Esophagus (tissue), 2 donors: ENCODE data around the gene INSM1. TPM values are rescaled to one million over a fixed set of nuclear protein-coding genes. Genes with fewer than 3 reads are reported as not detected.
A peak's percentile ranks its signal among the peaks of the same experiment; 100 is the strongest.

Experiments used
- H3K27ac ChIP-seq, 2 donors: one replicate each; pipeline ENCODE4 v1.5.1; 2013; ENCODE audit warnings: low read depth in 2 of 2, mild to moderate bottlenecking in 2 of 2, inconsistent platforms in 1 of 2, low read length in 1 of 2, moderate library complexity in 1 of 2
- H3K27me3 ChIP-seq, 2 donors: one replicate each; pipeline ENCODE4 v1.6.1; 2013; ENCODE audit warnings: low read length in 2 of 2, control low read depth in 1 of 2, mild to moderate bottlenecking in 1 of 2; ENCODE audit not compliant: insufficient read depth in 2 of 2, control insufficient read depth in 1 of 2
- H3K36me3 ChIP-seq, 2 donors: one replicate each; pipeline ENCODE4 v1.6.1; 2013; ENCODE audit warnings: low read length in 1 of 2; ENCODE audit not compliant: control insufficient read depth in 2 of 2, insufficient read depth in 2 of 2
- H3K4me1 ChIP-seq, 2 donors: one replicate each; pipeline ENCODE4 v1.6.1; 2013; ENCODE audit warnings: low read length in 1 of 2; ENCODE audit not compliant: control insufficient read depth in 2 of 2, insufficient read depth in 2 of 2
- H3K4me3 ChIP-seq, 2 donors: one replicate each; pipeline ENCODE4 v1.5.1; 2013; ENCODE audit warnings: low read length in 2 of 2, mild to moderate bottlenecking in 2 of 2, low read depth in 1 of 2, moderate library complexity in 1 of 2
- H3K9me3 ChIP-seq, 2 donors: one replicate each; pipeline ENCODE4 v1.6.1; 2013; ENCODE audit warnings: mild to moderate bottlenecking in 2 of 2, low read depth in 1 of 2, low read length in 1 of 2, moderate library complexity in 1 of 2; ENCODE audit not compliant: control insufficient read depth in 2 of 2, insufficient read depth in 1 of 2
- WGBS, 2 donors: extraction: QIAGEN DNeasy Blood & Tissue Kit; methylation state at CpG; one replicate each; pipeline ENCODE4 v1.1.7; 2013; 5-methylcytosine and 5-hydroxymethylcytosine counted together
- polyA plus RNA-seq, 2 donors: library from polyadenylated mRNA; stranded (reverse); fragments of 200-250 nt; gene quantifications; one replicate each; pipeline ENCODE4 v1.2.3, GENCODE V29; 2013
- donor health status: healthy with polysubstance abuse.
- donor health status: Bipolar disorder and iron deficiency.

Gene INSM1
- polyA plus RNA-seq, 2 donors, result 0.02 TPM

DNA sequence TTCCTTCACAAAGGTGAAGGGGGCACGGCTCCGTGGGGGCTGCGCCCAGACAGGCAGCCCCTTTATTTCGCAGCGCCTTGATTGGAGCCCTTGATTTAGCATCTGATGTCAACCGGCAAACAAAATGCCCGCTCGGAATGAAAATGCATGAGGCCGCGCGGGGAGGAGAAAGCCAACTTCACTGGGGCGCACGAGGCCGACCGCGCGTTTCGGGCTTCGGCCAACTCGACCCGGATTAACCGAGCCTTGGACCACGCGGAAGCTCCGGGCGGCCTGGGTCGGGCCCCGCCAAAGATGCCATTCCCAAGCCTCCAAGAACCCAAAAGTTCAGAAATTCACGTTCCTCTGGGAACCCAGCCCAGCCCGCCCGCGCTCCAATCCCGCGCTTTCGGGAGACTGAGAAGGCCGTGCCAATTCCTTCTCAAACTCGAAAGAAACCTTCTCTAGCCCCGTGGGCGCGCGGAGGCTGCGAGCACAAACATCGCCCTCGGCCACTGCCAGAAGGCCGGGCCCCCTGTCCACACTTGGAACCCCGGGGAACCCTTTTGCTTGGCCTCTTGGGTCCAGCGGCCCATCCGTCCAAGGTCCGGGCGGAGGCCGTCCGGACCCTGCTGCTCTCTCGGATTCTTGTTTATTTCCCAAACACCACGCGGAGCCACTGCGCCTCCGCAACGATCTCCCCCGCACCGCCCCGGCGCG, 879 bp upstream of the INSM1 start:
- H3K4me1 ChIP-seq, result peaks cover 18 to 31% of the 10 kb centered on the region in 2 donors
- peaks cover 10 to 43% of the 10 kb centered on the region in 2 donors for H3K27me3 ChIP-seq
- WGBS, 2 donors, result 3% methylated on average over 63 of the region's 63 CpGs
- no peaks in the 10 kb centered on the region for H3K36me3 ChIP-seq
- no peak overlapping the region for H3K27ac ChIP-seq
- H3K9me3 ChIP-seq, result peaks cover 0 to 3% of the 10 kb centered on the region in 2 donors
- H3K4me3 ChIP-seq, result peak overlapping the region in 1 of 2 donors; percentile 49

GRCh38 chr20:20368418-20369249, 730 bp downstream of the INSM1 start:
- Histone ChIP-seq H3K4me3 (peak overlapping the region; percentile 24 to 49), H3K27me3 (peaks cover 10 to 36% of the 10 kb centered on the region in 2 donors), H3K36me3 (no peaks in the 10 kb centered on the region), H3K9me3 (peaks cover 0 to 3% of the 10 kb centered on the region in 2 donors), H3K27ac (no peak overlapping the region), H3K4me1 (peaks cover 18 to 28% of the 10 kb centered on the region in 2 donors)
- 1% methylated on average over 88 to 130 of the region's 130 CpGs for WGBS, 2 donors

DNA sequence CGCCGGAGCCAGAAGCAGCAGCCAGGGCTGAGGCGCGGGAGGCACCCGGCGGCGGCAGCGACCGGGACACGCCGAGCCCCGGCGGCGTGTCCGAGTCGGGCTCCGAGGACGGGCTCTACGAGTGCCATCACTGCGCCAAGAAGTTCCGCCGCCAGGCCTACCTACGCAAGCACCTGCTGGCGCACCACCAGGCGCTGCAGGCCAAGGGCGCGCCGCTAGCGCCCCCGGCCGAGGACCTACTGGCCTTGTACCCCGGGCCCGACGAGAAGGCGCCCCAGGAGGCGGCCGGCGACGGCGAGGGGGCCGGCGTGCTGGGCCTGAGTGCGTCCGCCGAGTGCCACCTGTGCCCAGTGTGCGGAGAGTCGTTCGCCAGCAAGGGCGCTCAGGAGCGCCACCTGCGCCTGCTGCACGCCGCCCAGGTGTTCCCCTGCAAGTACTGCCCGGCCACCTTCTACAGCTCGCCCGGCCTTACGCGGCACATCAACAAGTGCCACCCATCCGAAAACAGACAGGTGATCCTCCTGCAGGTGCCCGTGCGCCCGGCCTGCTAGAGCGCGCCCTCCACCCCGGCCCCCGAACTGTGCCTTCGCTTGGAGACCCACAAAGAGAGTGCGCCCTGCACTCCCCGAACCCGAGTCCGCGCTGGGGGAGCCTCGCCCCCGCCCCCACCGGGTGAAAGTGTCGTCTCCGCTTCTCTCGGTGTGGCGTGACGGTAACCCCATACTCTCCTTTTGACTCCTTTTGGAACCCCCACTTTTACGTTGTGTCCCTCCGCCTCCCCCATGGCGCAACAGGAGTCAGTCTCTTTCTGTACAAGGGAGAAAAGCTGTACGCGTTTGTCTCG, 1.6 kb downstream of the INSM1 start:
- H3K4me3 ChIP-seq, result peak overlapping the region; percentile 23 to 49
- H3K4me1 ChIP-seq, result peaks cover 18 to 23% of the 10 kb centered on the region in 2 donors
- WGBS, 2 donors, result 2 to 3% methylated on average over 82 to 86 of the region's 86 CpGs
- H3K9me3 ChIP-seq, result peaks cover 0 to 3% of the 10 kb centered on the region in 2 donors
- no peaks in the 10 kb centered on the region for H3K36me3 ChIP-seq
- H3K27ac ChIP-seq, result no peak overlapping the region
- peaks cover 10 to 36% of the 10 kb centered on the region in 2 donors for H3K27me3 ChIP-seq

DNA sequence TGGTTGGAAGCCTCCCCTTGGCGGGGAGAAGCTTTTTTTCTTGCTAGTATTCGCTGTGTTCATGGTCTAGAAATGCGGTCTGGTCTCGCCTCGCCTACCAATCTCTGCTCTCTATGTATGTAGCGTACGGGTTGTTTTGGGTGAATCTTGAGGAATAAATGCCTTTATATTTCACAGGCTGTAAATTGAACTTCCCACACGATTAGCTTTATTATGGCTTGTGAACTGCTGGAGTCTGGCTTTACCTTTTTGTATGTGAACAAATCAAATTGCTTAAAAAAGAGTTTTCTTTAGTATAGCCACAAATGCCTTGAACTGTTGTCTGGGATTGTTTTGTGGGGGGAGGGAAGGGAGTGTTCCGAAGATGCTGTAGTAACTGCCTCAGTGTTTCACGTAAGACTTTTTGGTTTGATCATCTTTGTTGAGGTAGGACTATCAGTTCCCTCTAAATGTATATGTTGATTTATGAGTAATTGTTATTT, 2.2 kb downstream of the INSM1 start:
- H3K36me3 ChIP-seq, result no peaks in the 10 kb centered on the region
- WGBS, 2 donors, result 27 to 28% methylated on average over 10 of the region's 10 CpGs
- peaks cover 0 to 2% of the 10 kb centered on the region in 2 donors for H3K9me3 ChIP-seq
- H3K27me3 ChIP-seq, result peaks cover 7 to 32% of the 10 kb centered on the region in 2 donors
- H3K4me3 ChIP-seq, result no peak overlapping the region
- peaks cover 18 to 23% of the 10 kb centered on the region in 2 donors for H3K4me1 ChIP-seq
- no peak overlapping the region for H3K27ac ChIP-seq

- 42 to 61% methylated on average over 7 of the region's 7 CpGs for WGBS, 2 donors
- Histone ChIP-seq H3K4me1 (peaks cover 18 to 23% of the 10 kb centered on the region in 2 donors), H3K4me3 (no peak overlapping the region), H3K27me3 (peaks cover 7 to 30% of the 10 kb centered on the region in 2 donors), H3K36me3 (no peaks in the 10 kb centered on the region), H3K9me3 (no peaks in the 10 kb centered on the region), H3K27ac (no peak overlapping the region)
Measured at GRCh38 chr20:20371083-20371482, 3.2 kb downstream of the INSM1 start.

- peaks cover 7 to 28% of the 10 kb centered on the region in 2 donors for H3K27me3 ChIP-seq
Measured at GRCh38 chr20:20371681-20372080, 3.8 kb downstream of the INSM1 start.

GRCh38 chr20:20373091-20373571, 5.2 kb downstream of the INSM1 start:
- no peak overlapping the region for H3K27ac ChIP-seq
- H3K27me3 ChIP-seq, result peaks cover 7 to 23% of the 10 kb centered on the region in 2 donors
- H3K4me1 ChIP-seq, result peaks cover 8 to 15% of the 10 kb centered on the region in 2 donors
- H3K4me3 ChIP-seq, result no peak overlapping the region
- H3K36me3 ChIP-seq, result no peaks in the 10 kb centered on the region
- no peaks in the 10 kb centered on the region for H3K9me3 ChIP-seq
- 40 to 50% methylated on average over 17 of the region's 17 CpGs for WGBS, 2 donors

More at GRCh38 chr20:20371681-20372080, 3.8 kb downstream of the INSM1 start:
- Histone ChIP-seq H3K36me3 (no peaks in the 10 kb centered on the region), H3K27ac (no peak overlapping the region), H3K9me3 (no peaks in the 10 kb centered on the region), H3K4me1 (peaks cover 18 to 23% of the 10 kb centered on the region in 2 donors), H3K4me3 (no peak overlapping the region)
- WGBS, 2 donors, result 52 to 55% methylated on average over 3 of the region's 3 CpGs

DNA sequence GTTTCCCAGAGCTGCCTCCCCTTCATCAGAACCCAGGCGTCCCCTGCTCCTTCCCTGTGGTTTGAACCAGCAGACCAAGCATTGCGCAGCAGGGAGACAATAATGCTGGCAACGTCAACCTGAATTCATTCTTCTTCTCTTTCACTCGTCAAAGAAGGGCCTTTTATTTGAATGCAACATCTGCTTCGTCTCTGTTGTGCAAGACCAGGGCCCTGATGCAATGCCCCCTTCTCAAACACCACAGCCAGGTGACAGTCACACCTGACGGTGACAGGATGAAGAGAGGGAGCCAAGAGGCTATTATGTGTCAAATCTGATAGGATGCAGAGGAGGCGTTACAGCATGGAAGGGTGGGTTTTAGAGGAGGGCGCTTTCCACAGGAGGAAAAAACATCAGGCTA, 8.0 kb downstream of the INSM1 start:
- Histone ChIP-seq H3K27me3 (peaks cover 3% of the 10 kb centered on the region in 2 donors), H3K27ac (no peak overlapping the region), H3K9me3 (peaks cover 0 to 3% of the 10 kb centered on the region in 2 donors), H3K4me1 (no peaks in the 10 kb centered on the region), H3K4me3 (no peak overlapping the region), H3K36me3 (no peaks in the 10 kb centered on the region)
- WGBS, 2 donors, result 67 to 72% methylated on average over 8 of the region's 8 CpGs

DNA sequence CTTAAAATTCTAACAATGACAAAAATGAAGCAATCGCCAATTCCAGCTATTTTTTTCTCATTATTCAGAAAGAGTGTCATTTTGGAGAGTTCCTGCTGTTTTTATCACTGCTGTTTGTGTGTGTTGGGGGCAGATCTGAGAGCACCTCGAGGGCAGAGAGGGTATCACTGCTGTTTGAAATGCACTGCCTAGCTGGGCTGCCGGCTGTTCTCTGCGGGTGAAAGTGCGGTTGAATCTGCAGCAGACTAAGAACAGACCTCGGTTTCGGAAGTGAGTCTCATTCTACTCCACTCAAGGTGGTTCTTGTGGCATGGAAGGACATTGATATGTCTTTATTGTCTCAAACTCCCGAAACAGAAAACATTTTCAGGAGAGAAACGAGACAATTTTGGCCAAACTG, 18.3 kb downstream of the INSM1 start:
- Histone ChIP-seq H3K4me3 (no peak overlapping the region), H3K9me3 (no peaks in the 10 kb centered on the region), H3K4me1 (peaks cover 0 to 2% of the 10 kb centered on the region in 2 donors), H3K36me3 (peaks cover 0 to 3% of the 10 kb centered on the region in 2 donors), H3K27me3 (no peaks in the 10 kb centered on the region), H3K27ac (no peak overlapping the region)
- WGBS, 2 donors, result 65 to 71% methylated on average over 9 of the region's 9 CpGs
